GM10266 (cell line): ENCODE results near the gene SUMO3.

ENCODE experiments used
- DNase-seq: peaks from one replicate; pipeline ENCODE4 v3.0.0; 2012; ENCODE audit errors: extremely low spot score
- TF ChIP-seq, protein P1 (sequence below): IDR thresholded peaks from 2 replicates; pipeline ENCODE4 v1.5.1; 2012; ENCODE audit warnings: mild to moderate bottlenecking, low read depth; ENCODE audit not compliant: control insufficient read depth, insufficient read depth; ENCODE audit errors: missing control alignments

SUMO3 gene

DNA sequence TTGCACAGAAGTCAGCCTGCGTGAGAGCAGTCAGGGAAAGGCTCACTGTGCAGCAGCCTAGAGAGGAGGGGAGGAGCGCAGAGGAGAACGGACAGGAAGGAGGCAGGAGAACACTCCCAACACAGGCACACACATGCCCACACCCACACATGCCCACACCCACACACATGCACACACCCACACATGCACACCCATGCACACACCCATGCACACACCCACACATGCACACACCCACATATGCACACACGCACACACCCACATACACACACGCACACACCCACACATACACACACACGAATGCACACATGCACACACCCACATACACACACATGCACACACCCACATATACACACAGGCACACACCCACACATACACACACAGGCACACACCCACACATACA is 7.1 kb downstream of the SUMO3 start:
- DNase-seq: no peak
- TF ChIP-seq, protein P1, sequence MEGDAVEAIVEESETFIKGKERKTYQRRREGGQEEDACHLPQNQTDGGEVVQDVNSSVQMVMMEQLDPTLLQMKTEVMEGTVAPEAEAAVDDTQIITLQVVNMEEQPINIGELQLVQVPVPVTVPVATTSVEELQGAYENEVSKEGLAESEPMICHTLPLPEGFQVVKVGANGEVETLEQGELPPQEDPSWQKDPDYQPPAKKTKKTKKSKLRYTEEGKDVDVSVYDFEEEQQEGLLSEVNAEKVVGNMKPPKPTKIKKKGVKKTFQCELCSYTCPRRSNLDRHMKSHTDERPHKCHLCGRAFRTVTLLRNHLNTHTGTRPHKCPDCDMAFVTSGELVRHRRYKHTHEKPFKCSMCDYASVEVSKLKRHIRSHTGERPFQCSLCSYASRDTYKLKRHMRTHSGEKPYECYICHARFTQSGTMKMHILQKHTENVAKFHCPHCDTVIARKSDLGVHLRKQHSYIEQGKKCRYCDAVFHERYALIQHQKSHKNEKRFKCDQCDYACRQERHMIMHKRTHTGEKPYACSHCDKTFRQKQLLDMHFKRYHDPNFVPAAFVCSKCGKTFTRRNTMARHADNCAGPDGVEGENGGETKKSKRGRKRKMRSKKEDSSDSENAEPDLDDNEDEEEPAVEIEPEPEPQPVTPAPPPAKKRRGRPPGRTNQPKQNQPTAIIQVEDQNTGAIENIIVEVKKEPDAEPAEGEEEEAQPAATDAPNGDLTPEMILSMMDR: no peak

GRCh38 chr21:44805859-44806258 is 12.0 kb downstream of the SUMO3 start:
- TF ChIP-seq, protein P1: no peak
- no peak for DNase-seq

- TF ChIP-seq, protein P1: no peak
- no peak for DNase-seq
Observed at GRCh38 chr21:44805226-44805625, 12.6 kb downstream of the SUMO3 start.

DNA sequence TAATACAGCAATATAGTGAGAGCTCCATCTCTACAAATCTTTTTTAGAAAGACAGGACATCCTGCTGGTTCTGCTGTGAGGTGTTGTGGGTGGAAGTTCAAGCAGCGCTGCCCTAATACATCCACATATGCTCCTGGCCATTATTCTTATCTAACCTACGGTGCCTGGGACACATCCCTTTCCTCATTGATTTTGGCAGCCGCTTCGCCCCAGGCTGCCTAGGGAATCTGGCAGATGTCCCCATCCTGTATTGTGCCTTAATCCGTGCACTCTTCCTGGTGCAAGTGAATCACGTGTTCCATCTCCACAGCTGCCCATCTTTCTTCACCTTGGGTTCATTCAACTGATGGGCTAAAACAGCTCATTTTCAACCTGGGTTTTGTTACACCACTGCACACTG is 13.1 kb downstream of the SUMO3 start:
- no peak for DNase-seq
- TF ChIP-seq, protein P1: no peak

GRCh38 chr21:44803651-44804050 is 14.2 kb downstream of the SUMO3 start:
- TF ChIP-seq, protein P1: no peak
- no peak for DNase-seq

DNA sequence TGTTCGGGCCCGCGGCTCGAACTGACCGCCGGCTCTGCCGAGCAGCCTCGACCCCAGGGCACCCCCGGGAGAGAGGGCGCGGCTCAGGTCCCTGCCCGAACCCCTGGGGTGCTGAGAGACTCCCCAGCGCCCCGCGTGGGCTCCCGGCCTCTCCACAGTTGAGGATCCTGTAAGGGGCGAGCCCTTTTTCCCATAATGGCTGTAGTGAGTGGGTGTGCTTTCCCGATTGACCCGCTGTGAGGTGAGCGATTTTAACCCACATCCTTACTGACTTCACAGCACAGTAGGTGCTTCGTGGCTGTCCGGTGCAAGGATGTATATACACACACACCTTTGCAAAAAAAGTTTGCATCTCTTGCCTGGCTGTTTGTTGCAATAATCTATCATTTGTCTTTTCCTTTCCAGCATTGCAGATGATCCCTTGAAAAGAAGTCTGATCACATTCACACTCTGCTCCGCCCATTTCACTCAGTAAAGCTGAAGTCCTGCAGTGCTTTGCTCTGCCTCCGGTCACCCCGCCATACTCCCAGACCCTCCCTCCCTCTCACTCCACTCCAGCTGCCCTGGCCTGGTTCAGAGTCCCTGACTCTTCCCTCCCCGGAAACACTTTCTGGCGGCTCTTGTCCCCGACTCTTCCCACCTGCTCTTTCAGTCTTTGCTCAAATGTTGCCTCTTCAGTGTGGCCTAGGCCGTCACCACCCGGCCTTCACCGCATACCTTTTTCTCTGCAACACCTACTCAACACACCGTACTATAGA is 15.3 kb downstream of the SUMO3 start:
- TF ChIP-seq, protein P1: no peak
- no peak for DNase-seq
